Stimulated activated CD8-positive, alpha-beta memory T cell treated with anti-CD3 and anti-CD28 coated beads, Interleukin-15, amount 100 ng/mL, for 4 hours (primary cell): ENCODE data around the gene ZFHX3.
"Not testable (repeated sequence)": the region's sequence is repeated elsewhere in the genome, so short reads cannot be mapped to it uniquely, and the experiment has no call there.

Source experiments
- DNase-seq, 2 donors: peaks; one replicate each; pipeline ENCODE4 v3.0.0-alpha.2; 2020; ENCODE audit warnings: low read depth in 2 of 2

Gene ZFHX3, protein sequence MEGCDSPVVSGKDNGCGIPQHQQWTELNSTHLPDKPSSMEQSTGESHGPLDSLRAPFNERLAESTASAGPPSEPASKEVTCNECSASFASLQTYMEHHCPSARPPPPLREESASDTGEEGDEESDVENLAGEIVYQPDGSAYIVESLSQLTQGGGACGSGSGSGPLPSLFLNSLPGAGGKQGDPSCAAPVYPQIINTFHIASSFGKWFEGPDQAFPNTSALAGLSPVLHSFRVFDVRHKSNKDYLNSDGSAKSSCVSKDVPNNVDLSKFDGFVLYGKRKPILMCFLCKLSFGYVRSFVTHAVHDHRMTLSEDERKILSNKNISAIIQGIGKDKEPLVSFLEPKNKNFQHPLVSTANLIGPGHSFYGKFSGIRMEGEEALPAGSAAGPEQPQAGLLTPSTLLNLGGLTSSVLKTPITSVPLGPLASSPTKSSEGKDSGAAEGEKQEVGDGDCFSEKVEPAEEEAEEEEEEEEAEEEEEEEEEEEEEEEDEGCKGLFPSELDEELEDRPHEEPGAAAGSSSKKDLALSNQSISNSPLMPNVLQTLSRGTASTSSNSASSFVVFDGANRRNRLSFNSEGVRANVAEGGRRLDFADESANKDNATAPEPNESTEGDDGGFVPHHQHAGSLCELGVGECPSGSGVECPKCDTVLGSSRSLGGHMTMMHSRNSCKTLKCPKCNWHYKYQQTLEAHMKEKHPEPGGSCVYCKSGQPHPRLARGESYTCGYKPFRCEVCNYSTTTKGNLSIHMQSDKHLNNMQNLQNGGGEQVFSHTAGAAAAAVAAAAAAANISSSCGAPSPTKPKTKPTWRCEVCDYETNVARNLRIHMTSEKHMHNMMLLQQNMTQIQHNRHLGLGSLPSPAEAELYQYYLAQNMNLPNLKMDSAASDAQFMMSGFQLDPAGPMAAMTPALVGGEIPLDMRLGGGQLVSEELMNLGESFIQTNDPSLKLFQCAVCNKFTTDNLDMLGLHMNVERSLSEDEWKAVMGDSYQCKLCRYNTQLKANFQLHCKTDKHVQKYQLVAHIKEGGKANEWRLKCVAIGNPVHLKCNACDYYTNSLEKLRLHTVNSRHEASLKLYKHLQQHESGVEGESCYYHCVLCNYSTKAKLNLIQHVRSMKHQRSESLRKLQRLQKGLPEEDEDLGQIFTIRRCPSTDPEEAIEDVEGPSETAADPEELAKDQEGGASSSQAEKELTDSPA (N-terminal part only)

DNA sequence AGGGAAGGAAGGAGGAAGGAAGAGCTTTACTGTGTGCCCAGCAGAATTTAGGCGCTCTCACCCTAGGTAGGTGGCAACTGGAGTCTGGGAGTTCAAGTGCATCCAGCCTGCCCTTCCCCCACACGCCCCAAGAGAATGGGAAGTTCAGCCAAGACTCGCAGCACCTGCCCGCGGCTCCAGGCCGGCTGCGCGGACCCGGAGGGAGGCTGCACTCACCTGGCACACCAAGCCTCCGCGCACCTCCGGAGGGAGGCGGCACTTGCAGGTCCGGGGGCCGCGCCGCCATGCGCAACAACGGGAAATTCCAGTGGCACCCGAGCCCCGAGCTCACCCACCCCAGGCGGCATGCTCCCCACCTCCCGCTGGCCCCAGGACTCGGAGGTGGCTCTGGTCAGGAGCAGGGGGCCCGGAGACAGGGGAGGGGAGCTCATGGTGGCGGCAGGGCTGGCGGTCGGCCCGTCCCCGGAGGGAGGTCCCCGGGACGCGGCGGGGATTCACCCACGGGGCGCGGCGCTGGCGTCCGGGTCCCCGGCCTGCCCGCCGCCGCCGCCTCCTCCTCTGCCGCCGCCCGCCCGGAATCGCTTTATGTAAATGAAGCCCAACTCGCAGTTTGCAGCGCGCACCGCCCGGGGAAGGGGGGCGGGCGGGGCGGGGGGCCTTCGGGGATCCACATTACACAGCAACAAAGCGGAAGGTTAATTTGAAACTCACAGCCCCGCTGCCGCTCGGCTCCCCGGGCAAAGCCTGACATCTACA is at the start of gene ZFHX3:
TSS of gene ZFHX3 (minus strand) at position 593 of the 756 bp plus-strand sequence. CDS start 87,983 bp downstream, outside the sequence.
- no peak for DNase-seq

DNA sequence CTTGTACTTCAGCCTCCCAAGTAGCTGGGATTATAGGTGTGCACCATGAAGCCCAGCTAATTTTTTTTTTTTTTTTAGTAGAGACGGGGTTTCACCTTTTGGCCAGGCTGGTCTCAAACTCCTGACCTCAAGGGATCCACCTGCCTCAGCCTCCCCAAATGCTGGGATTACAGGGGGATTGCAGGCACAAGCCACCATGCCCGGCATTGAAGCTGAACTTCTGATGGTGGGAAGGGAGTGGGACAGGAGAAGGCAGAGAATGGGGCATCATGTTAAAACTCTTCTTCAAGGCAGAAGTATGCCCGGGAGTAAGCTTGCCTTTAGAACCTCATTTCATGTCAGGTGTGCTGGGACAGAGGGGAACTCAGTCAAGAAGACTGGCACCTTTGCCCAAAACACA is 48.6 kb upstream of the ZFHX3 start:
- no peak for DNase-seq

DNA sequence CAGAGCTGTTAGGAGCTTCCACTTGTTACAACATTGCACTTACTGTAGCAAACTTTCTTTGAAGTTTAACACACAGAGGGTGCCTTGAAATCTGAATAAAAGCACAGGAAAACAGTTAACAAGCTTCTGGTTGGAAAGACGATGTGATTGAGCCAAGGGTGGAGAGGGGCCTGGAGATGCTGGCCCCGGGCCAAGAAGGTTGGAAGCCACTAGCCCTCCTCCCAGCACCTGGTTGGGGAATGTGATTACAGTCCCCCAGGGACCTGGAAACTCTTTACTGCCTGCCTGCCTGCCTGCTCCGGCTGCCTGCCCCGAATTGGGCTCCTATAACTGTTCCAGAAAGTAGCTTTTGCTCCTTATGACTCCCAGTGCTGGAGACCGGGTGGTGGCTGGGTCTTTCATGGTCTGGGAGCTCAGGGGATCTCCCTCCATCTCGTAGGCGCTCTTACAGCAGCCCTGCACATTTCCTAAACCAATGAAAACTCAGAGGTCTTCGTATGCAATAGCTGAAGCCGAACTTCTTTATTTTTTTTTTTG is 48.0 kb upstream of the ZFHX3 start:
- DNase-seq = no peak

DNA sequence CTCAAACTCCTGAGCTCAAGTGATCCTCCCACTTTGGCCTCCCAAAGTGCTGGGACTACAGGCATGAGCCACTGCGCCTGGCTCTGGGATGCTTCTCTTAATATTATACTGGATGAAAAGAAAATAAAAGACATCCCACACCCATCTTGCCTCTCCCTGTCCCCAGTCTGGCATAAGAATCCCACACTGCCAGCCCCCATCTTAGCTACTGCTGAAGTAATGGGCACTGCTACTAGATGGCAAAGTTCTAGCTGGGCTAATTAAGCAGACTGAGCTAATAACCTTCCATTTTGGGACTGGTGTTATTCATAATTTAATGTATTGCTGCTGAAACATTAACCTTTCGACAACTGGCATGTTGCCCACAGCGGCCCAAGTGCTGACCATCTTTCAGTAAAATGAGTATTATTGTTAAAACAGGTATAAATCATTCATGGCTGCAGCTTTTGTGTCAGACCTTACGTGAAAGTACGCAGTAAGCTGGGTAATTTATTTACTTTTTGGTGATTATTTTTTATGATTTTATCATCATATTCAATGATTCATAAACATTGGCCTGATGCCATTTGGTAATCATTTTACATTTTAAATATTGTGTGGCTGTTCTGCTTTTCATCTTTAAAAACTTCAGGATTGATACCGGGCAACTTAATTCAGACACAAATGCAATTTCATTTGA is 47.4 kb upstream of the ZFHX3 start:
- DNase-seq = no peak

DNA sequence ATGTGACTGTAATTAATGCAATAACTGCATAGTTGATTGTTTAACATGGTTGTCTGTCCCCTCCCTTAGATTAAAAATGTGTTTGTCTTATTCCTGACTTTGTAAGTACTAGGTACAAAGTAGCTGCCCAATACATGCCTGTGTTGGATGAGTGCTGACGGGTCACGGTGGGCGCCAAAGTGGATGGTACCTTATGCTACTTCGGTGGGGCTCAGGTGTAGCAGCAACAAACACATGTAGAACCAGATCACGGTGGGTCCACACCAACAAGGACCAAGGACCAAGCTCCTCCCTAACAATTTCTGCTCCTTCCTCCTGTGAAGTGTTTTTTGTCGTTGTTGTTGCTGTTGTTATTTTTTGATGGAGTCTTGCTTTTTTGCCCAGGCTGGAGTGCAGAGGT is 46.4 kb upstream of the ZFHX3 start:
- DNase-seq = no peak

DNA sequence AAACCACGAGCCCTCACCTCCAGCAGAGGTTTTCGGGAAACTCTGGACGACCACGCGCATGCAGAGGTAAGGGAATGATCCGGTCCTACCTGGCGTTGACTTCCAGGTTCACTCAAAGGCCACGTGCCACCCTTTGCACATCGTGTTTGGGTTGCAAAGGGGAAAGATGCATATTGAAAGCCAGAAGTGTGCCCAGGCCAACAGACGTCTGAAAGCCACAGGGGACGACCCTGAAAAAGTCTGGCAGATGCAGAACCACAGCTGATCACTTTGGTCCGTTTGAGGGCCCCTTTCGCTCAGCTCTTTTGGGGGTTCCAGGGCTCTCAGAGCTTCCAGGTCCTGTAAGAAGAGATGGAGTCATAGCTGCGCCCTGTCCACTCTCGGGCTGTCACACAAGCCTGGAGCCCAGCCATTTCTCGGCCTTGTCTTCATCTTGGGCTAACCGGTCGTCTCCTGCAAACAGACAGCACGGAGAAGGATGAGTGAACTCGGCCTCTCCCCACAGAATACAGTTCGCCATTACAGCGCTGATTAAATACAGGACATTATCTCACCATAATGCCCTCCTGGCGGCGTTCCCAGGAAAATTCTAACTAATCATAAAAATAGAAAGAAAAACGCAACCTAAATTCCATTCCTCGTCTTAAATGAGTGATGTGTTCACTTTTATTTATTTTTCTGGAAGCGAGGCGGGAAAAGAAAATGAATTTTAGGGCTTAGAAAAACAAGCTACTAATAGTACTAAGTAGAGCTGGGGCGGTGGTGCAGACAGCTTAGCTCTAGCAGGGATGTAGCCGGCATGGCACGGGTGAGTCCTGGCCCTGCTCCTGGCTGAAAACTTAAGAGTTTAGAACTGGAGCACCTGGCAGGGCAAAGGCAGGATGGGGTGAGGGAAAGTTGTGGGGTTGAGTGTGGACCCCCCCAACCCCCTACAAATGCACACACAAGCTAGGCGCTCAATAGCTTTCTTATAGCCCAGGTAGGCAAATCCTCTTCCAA is 45.5 kb upstream of the ZFHX3 start:
- DNase-seq = no peak

DNA sequence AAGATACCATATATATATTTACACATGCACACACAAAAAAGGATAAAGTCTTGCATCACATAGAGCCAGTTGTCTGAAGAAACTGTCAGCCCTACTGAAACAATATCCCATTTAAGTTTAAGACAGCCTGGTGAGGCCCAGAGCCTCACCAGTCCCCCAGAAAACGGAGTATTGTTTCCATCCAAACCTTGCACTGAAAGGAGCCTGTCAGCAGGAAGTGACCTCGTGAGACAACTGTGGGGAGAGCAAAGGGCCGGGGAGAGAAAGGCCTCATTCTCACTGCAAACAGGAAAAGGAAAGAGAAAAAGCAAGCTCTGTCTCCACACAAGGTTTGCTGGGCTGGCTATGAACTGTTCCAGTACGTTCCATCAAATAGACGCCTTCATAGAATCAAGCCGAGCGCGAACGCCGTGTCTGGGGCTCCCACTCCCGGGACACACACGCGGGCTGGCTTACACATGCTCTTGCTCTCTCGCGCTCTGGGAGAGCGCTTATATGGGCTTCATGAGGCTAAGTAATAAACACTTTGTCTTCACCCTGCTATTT is 44.4 kb upstream of the ZFHX3 start:
- DNase-seq = no peak

DNA sequence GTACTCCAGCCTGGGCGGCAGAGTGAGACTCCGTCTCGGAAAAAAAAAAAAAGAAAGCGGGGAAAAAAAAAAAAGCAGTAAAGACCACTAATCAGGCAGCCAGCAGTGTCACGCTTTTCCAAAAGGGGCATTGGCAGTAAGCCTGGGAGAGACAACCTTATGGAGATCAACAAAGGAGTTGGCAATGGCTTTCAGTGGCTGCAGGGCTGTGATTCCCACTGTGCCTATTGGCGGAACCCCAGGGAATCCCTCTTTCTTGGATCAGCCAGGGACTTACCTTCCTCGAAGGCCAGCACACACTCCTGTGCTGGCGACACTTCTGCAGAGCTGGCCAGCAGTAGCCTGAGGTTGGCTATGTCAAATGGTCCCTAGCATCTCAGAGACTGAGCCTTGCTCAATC is 43.2 kb upstream of the ZFHX3 start:
- no peak for DNase-seq

DNA sequence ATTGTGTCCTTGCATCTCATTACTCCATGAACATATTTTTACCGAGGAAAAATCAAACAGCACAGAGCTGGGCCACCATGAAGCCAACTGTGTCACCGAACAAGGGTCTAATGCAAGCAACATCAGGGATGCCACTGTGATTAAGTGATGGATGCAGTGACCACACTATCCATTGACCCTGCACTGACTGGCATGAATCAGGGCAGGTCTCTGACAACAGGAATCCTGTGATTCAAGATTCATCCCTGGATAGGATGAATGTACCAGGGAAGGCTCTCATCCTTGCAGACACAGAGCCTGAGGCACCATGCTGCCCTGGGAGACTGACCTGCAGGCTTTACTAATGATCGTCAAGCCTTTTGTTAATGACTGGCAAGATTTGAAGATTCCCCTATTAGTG is 41.5 kb upstream of the ZFHX3 start:
- DNase-seq = no peak

DNA sequence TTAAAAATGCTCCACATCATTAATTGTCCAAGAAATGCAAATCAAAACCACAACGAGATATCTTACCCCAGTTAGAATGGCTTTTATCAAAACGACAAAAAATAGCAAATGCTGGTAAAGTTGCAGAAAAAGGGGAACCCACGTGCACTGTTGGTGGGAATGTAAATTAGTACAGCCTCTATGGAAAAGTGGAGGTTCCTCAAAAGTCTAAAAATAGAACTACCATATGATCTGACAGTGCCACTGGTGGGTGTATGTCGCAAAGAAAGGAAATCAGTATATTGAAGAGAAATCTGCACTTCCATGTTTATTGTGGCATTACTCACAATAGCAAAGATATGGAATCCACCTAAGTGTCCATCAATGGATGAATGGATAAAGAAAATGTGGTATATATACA is 38.2 kb upstream of the ZFHX3 start:
- DNase-seq = no peak

DNA sequence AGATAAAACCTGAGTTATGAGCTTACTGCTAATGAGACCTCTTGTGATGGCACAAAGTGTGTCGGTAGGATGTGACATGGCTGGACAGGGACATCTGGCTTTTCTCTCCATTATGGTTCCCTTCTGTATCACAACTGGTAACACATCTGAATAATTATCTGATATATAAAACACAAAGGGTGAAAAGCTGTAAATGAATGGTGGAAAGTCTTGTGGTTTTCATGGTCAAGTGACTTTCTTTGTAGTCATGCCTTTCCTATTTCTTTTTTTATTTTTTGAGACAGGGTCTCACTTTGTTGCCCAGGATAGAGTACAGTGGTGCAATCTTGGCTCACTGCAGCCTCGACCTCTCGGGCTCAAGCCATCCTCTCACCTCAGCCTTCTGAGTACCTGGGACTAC is 35.3 kb upstream of the ZFHX3 start:
- DNase-seq = no peak

DNA sequence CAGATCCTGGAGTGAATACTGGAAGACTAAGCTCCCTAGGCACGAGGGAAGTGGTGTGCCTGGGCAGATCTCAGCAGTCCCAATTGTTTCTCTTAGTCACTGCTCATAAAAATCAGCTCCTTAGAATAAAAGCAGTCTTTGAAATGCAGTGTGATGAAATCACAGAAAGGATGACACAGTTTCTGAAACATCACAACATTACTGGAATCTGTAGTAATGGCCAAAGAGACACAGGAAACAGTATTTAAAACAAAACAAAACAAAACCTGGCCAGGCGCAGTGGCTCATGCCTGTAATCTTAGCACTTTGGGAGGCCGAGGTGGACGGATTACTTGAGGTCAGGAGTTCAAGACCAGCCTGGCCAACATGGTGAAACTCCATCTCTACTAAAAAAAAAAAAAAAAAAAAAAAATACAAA is 34.7 kb upstream of the ZFHX3 start:
- DNase-seq = not testable (repeated sequence)

DNA sequence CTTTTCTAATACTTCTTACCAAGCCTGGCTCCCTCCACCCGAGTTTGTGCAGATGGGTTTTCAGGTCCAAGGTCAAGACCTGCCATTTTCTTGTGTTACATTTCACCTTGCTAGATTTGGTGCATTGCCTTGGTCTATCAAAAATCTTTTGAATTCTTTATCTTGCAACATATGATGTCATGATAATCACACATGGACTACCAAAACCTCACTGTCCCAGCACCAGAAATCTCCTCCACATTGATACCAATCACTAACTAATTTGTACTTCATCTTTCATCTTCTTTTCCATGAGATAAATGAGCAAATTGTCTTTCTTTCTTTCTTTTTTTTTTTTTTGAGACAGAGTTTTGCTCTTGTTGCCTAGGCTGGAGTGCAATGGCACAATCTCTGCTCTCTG is 33.0 kb upstream of the ZFHX3 start:
- no peak for DNase-seq

DNA sequence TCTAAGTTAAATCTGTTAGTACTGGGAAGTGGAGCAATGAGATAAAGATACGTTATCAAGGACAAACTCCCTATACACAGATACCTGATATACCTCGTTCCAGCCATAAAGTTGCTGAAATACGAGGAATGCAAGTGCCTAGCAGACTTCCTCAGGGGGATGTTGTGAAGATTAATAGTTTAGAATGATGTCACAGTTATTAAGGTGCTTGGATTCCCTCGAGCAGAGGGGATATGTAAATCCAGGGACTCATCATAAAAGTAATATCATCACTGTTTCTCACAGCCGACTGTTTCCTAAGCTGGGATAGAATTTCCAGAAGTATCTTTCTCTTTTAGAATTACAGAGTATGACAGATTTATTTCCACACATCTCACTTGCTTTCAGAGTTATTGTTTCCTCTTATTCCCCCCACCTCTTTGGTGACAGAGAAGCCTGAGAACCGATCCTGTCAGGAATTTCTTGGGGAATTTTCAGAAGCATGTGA is 28.4 kb upstream of the ZFHX3 start:
- no peak for DNase-seq

DNA sequence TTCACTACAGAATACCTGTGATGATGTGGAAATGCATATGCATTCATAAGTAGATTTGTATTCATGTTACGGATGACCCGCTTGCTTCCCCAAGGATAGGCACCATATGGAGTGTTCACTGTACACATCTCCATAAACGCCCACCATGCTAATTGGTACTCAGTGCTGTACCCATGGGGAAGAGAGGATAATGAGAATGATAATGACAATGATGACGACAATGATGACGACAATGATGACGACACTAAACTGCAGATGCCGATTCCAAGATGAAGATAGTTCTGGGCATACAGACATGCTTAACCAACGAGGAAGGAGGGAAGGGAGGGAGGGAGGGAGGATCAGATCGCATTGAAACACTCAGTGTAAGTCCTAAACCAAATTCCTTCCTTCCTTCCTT is 26.5 kb upstream of the ZFHX3 start:
- no peak for DNase-seq

DNA sequence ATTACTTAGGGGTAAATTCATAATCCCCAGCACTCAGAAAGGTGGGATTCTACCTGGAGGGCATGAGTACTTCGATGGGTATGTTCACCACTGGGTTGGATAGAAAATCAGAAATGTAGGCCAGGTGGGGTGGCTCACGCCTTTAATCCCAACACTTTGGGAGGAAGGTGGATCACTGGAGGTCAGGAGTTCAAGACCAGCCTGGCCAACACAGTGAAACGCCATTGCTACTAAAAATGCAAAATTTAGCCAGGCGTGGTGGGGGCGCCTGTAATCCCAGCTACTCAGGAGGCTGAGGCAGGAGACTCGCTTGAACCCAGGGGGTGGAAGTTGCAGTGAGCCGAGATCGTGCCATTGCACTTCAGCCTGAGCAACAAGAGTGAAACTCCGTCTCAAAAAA is 24.1 kb upstream of the ZFHX3 start:
- DNase-seq = not testable (repeated sequence)

DNA sequence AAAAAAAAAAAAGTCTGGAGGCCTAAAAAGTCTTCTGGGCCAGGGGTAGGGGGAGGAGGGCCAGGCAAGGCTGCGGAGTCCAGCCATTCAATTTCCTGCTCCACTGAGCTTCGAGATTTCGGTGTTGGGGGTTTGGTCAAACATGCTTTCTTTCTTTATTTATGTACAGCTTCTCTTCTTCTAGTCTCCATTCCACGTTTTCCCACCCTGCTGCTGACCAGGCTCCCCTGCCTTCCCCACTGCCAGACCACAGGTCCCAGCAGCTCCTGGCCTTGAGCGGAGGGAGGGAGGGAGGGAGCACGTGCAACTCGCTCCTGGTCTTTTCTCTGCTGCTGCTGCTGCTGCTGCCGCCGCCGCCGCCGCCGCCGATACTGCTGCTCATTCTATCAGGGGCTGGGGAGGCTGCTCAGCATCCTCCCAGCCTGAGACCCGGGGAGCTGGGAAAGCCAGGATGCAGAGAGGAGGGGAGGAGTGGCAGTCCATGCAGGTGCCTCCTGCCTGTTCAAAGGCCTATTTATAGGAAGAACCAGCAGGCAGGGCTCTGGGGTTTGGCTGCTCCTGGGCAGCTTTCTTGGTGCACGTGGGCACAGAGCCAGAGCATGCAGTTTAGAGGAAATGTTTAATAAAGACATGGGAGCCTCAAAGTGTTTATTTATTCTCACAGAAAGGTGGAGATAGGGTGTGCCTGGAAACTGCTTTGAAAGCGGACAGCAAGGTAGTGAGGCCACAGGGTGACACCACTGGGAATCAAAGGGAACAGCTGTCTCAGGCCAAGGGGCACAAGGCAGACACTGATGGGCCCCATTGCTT is 23.4 kb upstream of the ZFHX3 start:
- no peak for DNase-seq
